Naive B cell (primary cell): ENCODE results near the gene AGFG2. TPM values are rescaled to one million over a fixed set of nuclear protein-coding genes. Genes with fewer than 3 reads are reported as not detected.

Source experiments
- ATAC-seq, 2 donors: fragments of 150-1000 bp; cut with Tn5 transposase; 2 replicates each; pipeline ENCODE4 v1.10.0; 2021; ENCODE audit warnings: low read depth in 2 of 2, mild to moderate bottlenecking in 2 of 2, moderate library complexity in 2 of 2
- DNase-seq: peaks from one replicate; pipeline ENCODE4 v3.0.0; 2022
- H3K27ac Mint-ChIP-seq, 6 donors: one replicate each; pipeline ENCODE4 v1.8.0; 2020 to 2022; ENCODE audit warnings: mild to moderate bottlenecking in 6 of 6, mixed read lengths in 6 of 6, moderate library complexity in 5 of 6, inconsistent platforms in 2 of 6
- H3K27me3 Mint-ChIP-seq, 3 donors: one replicate each; pipeline ENCODE4 v1.8.0; 2021 to 2022; ENCODE audit warnings: mixed read lengths in 3 of 3, mild to moderate bottlenecking in 1 of 3
- H3K36me3 Mint-ChIP-seq, 2 donors: one replicate each; pipeline ENCODE4 v1.8.0; 2020 to 2022; ENCODE audit warnings: mixed read lengths in 2 of 2, inconsistent platforms in 1 of 2, mild to moderate bottlenecking in 1 of 2
- H3K4me1 Mint-ChIP-seq, 3 donors: one replicate each; pipeline ENCODE4 v1.8.0; 2020 to 2022; ENCODE audit warnings: mixed read lengths in 3 of 3, inconsistent platforms in 1 of 3, mild to moderate bottlenecking in 1 of 3, moderate library complexity in 1 of 3
- H3K4me3 Mint-ChIP-seq, 8 donors: one replicate each; pipeline ENCODE4 v1.8.0; 2020 to 2022; ENCODE audit warnings: mild to moderate bottlenecking in 8 of 8, mixed read lengths in 8 of 8, moderate library complexity in 8 of 8, inconsistent platforms in 2 of 8
- H3K9me3 Mint-ChIP-seq, 7 donors: one replicate each; pipeline ENCODE4 v1.8.0; 2020 to 2022; ENCODE audit warnings: mixed read lengths in 7 of 7, mild to moderate bottlenecking in 5 of 7, inconsistent platforms in 2 of 7, moderate library complexity in 1 of 7
- polyA plus RNA-seq, 6 donors: library from polyadenylated mRNA; unstranded; fragments of 300-500 nt; fragmentation: Illumina TruSeq; gene quantifications; one replicate each; pipeline ENCODE4 v1.2.3, GENCODE V29; 2021; ENCODE audit warnings: low read depth in 6 of 6

Gene AGFG2
- polyA plus RNA-seq, 6 donors from 2014 or later, result 3.1 to 5.9 (median 4.1) TPM; not detected in 1

DNA sequence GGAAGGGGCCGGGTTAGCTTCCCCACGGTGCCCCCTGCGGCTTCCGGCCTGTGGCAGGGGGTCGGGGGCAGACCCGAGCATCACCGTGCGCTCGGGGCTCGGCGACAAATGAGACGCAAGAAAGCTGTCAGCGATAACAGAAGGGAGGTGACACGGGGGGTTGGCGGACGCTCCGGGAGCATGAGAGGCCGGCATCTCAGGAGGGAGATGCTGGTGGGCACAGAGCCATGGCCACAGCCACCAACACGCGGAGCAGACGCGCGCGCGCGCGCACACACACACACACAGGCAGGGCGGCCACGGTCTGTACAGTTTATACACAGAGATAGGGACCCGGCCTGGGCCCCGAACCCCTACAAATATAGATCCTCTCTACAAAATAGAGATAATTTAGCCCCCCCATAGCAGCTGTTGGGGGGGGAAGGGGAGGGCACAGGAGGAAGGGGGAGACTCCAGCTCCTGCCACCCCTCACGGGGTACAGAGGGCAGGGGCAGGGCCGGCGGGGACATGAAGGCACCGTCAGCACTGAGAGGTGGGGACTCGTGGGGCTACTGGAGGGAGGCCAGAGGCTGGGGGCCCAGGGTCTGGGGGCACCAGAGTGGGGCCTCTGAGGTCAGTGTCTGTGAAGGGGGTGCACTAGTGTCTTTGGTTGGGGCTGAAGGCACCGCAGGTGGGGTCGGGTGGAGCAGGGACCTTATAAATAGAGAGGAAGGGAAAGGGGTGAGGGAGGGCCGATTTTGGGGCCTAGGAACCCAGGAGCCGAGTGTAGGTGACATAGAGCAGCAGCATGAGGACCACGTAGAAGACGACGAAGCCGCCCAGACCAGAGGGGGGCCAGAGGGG is 35.6 kb downstream of the AGFG2 start:
- ATAC-seq (no peak), DNase-seq (no peak)
- Mint-ChIP-seq H3K27ac (no peak overlapping the region), H3K27me3 (no peaks in the 10 kb centered on the region), H3K4me1 (peaks cover 8 to 27% (median 16%) of the 10 kb centered on the region in 3 donors), H3K36me3 (peaks cover 0 to 21% of the 10 kb centered on the region in 2 donors), H3K9me3 (no peaks in the 10 kb centered on the region), H3K4me3 (no peak overlapping the region)

DNA sequence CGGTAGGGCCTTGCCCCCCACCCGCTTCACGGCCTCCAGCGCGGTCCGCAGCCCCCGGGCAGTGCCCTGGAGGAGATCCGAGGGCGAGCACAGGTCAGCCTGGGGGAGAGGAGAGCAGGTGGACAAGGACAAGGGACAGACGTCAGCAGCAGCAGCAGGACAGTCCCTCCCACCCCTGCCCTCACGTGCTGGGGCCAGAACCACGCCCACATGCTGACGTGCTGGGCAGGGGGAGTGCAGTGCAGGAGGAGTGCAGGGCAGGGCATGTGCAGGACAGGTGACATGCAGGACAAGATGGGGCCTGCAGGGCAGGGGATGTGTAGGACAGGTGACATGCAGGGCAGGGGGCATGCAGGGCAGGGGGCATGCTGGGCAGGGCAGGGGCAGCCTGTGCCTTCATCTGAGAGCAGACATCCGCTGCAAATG is 36.2 kb downstream of the AGFG2 start:
- H3K27me3 Mint-ChIP-seq, result no peaks in the 10 kb centered on the region
- H3K27ac Mint-ChIP-seq, result no peak overlapping the region
- peaks cover 0 to 21% of the 10 kb centered on the region in 2 donors for H3K36me3 Mint-ChIP-seq
- no peaks in the 10 kb centered on the region for H3K9me3 Mint-ChIP-seq
- H3K4me1 Mint-ChIP-seq, result peaks cover 8 to 21% (median 18%) of the 10 kb centered on the region in 3 donors
- DNase-seq, result no peak
- H3K4me3 Mint-ChIP-seq, result no peak overlapping the region
- no peak for ATAC-seq

DNA sequence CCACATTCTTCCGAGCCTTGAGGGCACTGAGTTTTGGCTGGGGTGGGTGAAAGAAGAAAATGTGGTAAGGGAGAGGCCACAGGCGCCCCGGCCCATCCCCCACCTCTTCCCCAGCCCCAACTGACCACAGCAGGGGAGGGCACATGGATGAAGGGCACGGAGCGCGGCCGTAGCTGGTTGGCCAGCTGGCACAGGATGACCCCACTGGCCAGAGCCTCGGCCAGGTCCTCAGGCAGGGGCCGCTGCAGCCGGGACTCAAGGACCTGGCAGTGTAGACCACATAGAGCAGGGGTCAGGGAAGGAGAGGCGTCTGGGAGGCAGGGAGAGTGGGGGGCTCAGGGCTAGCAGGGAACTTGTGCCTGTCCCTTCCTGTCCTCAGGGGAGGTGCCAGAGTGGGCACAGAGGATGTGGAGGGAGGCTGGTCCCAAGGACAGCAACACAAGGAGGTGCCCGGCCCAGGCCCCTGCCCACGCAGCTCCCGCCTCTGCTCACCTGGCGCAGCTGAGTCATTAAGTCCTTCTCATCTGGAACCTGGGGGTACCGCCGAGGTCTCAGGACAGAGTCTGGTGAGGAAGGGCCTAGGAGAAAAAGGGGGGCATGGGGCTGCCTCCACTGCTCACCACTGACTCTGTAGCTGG is 36.9 kb downstream of the AGFG2 start:
- Mint-ChIP-seq H3K4me3 (no peak overlapping the region), H3K9me3 (no peaks in the 10 kb centered on the region), H3K27me3 (no peaks in the 10 kb centered on the region), H3K4me1 (peaks cover 8 to 15% (median 13%) of the 10 kb centered on the region in 3 donors), H3K27ac (no peak overlapping the region), H3K36me3 (peaks cover 0 to 21% of the 10 kb centered on the region in 2 donors)
- no peak for ATAC-seq
- no peak for DNase-seq

DNA sequence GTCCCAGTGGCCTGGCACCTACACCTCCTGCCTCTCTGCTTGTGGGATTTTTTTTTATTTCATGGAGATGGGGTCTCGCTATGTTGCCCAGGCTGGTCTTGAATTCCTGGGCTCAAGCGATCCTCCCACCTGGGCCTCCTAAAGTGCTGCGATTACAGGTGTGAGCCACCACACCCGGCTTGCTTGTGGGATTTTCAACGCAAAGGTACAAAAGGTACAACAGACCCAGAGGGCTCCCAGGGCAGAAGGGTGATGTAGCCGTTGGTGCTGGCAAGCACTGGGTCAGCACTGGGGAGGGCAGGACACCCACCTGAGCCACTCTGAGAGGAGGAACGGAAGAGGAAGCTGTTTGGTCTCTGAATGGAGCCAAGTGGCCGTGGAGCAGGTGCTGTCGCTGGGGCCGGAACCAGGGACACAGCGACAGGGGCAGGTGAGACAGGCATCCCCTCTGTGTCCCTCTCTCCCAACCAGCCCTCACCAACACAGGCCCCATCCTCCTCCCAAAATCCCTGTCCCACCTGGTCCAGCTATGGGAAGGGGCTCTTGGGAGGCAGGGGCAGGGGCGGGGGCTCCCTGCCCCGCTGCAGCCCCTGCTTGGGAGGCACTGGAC is 37.5 kb downstream of the AGFG2 start:
- peaks cover 0 to 21% of the 10 kb centered on the region in 2 donors for H3K36me3 Mint-ChIP-seq

DNA sequence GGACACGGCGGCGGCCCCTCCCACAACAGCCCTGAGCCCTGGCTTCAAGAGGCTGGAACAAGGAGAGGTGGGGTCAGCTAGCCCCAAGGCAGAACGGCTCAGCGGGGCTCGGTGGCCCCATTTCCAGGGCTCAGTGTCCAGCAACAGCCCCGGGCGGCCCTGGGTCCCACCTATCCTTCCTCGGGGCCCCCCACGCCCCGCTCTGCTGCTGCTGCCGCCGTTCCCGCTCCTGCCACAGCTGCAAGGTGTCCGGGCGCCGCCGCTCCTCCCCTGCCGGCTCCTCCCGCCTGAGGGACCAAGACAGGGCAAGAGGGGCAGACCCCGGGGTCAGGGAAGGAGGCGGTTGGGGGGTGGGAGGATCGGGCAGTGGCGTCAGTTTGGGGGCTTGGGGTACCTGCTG is 38.1 kb downstream of the AGFG2 start:
- H3K4me3 Mint-ChIP-seq, result no peak overlapping the region
- H3K27me3 Mint-ChIP-seq, result no peaks in the 10 kb centered on the region
- ATAC-seq, result no peak
- H3K4me1 Mint-ChIP-seq, result peaks cover 4 to 9% (median 8%) of the 10 kb centered on the region in 3 donors
- peaks cover 0 to 21% of the 10 kb centered on the region in 2 donors for H3K36me3 Mint-ChIP-seq
- no peak for DNase-seq
- no peaks in the 10 kb centered on the region for H3K9me3 Mint-ChIP-seq
- no peak overlapping the region for H3K27ac Mint-ChIP-seq

More for the DNA sequence above, 37.5 kb downstream of the AGFG2 start:
- Mint-ChIP-seq H3K4me1 (peaks cover 8 to 14% (median 12%) of the 10 kb centered on the region in 3 donors), H3K4me3 (no peak overlapping the region), H3K27me3 (no peaks in the 10 kb centered on the region), H3K27ac (no peak overlapping the region), H3K9me3 (no peaks in the 10 kb centered on the region)
- DNase-seq (no peak), ATAC-seq (no peak)

DNA sequence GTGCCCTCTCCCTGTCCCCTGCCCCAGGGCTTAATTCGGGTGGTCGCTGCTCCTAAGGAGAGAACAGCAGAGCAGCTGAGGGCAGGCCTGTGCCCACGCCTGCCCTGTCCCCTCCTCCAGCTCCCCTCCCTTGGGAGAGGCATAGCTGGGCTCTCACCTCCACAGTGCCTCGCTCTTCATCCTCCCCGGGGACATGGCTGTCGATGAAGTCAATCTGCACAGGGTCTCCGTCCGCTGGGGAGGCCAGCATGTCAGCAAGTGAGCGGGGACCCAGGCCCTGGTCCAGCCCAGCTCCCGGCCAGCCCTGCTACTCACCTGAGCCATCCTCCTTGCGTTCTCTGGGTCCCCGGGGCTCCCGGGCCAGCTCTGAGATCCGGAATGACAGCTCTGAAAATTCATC is 38.5 kb downstream of the AGFG2 start:
- ATAC-seq, result no peak
- peaks cover 5 to 11% (median 8%) of the 10 kb centered on the region in 3 donors for H3K4me1 Mint-ChIP-seq
- H3K36me3 Mint-ChIP-seq, result peaks cover 0 to 21% of the 10 kb centered on the region in 2 donors
- H3K4me3 Mint-ChIP-seq, result no peak overlapping the region
- H3K27me3 Mint-ChIP-seq, result no peaks in the 10 kb centered on the region
- no peak for DNase-seq
- no peak overlapping the region for H3K27ac Mint-ChIP-seq
- H3K9me3 Mint-ChIP-seq, result no peaks in the 10 kb centered on the region

DNA sequence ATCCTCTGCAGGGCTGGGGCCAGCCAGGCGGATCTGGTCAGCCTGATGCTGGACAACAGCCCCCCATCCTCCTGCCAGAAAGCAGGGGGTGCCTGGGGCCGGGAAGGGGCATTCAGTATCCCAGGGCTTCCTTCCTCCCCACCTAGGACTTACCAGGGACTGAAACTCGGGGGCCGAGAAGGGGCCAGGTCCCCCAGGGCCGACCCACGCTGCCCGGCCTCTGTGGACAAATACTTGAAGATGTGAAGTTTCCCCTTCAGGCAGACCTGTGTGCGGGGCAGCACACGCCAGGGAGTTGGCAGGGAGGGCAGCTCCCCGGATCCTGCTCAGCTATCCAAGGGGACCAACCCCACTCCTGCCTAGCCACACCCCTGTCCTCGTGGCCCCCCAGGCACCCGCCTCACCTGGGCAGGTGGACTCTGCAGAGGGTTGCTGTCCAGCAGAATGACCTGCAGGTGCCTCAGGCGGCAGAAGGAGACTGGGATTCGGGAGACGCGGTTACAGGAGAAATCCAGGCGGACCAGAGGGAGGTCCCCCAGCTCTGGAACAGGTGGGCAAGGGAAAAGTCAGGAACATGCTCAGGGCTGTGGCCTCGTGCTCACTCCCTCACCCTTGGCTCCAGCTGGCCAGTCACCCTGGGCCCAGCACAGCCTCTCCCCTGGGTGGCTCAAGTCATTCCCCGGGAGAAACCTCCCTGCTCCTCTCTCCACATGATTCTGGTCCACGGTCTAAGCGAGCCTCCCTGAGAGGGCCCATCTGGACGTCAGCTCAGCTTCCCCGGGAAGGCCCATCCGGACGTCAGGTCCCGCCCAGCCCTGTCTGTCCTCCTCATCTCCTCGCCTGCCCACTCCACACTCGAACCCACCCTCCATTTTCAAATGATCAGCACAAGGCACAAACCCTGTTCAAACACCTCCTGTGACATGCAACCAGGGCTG is 39.5 kb downstream of the AGFG2 start:
- no peaks in the 10 kb centered on the region for H3K9me3 Mint-ChIP-seq
- H3K4me3 Mint-ChIP-seq, result peak overlapping the region in 2 of 8 donors; percentile 16 to 61
- peak overlapping the region in 2 of 6 donors; percentile 24 to 37 for H3K27ac Mint-ChIP-seq
- no peak for ATAC-seq
- H3K4me1 Mint-ChIP-seq, result peaks cover 13 to 21% (median 18%) of the 10 kb centered on the region in 3 donors
- H3K27me3 Mint-ChIP-seq, result no peaks in the 10 kb centered on the region
- no peak for DNase-seq
- peaks cover 0 to 21% of the 10 kb centered on the region in 2 donors for H3K36me3 Mint-ChIP-seq

DNA sequence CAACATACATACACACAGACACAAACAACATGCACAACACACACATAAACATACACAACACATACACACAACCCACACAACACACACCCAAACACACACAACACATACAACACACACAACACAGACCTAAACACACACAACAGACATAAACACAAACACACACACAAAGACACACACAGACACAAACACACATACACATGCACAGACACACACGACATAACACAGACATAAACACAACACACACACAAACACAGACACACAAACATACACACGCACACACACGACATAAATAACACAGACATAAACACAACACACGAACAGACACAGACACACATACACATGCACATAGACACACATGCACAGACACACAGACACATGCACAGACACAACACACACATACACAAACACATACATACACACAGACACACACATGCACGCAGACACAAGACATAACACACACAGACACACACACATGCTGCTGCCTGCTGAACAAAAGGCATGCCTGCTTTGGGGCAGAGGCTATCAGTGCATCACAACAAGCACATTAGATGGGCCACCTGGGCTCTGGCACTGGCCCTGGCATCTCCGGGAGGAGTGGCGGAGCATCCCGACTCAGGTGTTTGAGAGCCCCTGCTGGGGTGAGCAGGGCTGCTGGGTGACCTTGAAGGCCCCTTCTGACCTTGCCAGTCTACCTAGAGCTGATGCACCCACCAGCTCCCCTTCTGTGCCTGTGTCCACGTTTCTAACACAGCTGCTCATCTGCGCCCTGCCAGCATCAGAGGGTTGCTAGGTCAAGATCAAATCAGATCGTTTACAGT is 41.7 kb downstream of the AGFG2 start:
- ATAC-seq (no peak), DNase-seq (no peak)
- no peak overlapping the region for H3K4me3 Mint-ChIP-seq
- no peaks in the 10 kb centered on the region for H3K9me3 Mint-ChIP-seq
- no peaks in the 10 kb centered on the region for H3K27me3 Mint-ChIP-seq
- peak overlapping the region in 1 of 6 donors; percentile 42 for H3K27ac Mint-ChIP-seq
- H3K4me1 Mint-ChIP-seq, result peaks cover 30 to 40% (median 39%) of the 10 kb centered on the region in 3 donors
- H3K36me3 Mint-ChIP-seq, result peaks cover 0 to 11% of the 10 kb centered on the region in 2 donors

DNA sequence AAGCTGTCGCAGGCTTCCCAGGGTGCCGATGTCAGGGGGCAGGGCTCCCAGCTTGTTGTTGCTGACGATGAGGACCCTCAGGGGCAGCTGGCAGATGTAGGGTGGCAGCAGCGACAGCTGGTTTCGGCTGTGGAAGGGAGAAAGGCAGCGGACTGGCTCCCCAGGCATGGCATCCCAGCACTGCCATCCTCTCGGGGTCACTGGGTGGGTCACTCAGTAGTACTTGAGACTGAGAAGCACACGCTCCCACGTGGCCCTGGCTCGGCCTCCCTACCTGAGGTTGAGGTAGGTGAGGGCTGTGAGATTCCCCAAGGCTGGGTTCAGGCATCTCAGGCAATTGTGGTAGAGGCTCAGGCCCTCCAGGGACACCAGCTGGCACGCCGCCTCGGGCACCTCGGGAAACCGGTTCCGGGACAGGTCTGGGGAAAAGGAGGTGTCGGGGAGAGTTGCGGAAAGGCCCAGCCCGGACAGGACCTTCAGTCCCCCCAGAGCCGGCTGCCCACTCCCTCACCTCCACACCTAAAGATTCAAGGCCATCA is 43.1 kb downstream of the AGFG2 start:
- Mint-ChIP-seq H3K4me3 (peak overlapping the region in 7 of 8 donors; percentile 44 to 99 (median 95)), H3K36me3 (no peaks in the 10 kb centered on the region), H3K27me3 (no peaks in the 10 kb centered on the region), H3K9me3 (no peaks in the 10 kb centered on the region), H3K27ac (peak overlapping the region in 4 of 6 donors; percentile 95 to 100 (median 98)), H3K4me1 (peaks cover 35 to 47% (median 43%) of the 10 kb centered on the region in 3 donors)
- ATAC-seq (no peak), DNase-seq (no peak)

DNA sequence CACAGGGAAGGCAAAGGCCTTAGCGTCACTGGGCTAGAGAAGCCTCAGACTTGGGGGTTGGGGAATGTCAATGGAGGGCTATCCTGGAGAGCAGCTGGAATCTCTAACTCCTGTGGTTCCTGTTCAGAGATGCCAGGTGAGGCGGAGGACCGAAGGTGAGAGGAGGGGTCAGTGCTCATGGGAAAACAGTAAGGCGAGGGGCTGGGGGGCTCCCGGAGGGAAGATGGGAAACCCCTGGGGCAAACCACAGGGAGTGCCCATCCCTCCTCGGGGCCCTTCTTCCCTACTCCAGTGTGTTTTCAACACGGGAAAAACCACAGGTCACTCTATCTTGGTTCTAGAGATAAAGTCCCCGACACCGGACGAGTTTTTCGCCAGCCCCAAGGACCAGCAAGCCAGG is 43.6 kb downstream of the AGFG2 start:
- DNase-seq (no peak), ATAC-seq (no peak)
- peak overlapping the region; percentile 95 to 100 (median 98) for H3K27ac Mint-ChIP-seq
- no peaks in the 10 kb centered on the region for H3K27me3 Mint-ChIP-seq
- H3K4me3 Mint-ChIP-seq, result peak overlapping the region; percentile 55 to 99 (median 97)
- no peaks in the 10 kb centered on the region for H3K9me3 Mint-ChIP-seq
- peaks cover 35 to 49% (median 45%) of the 10 kb centered on the region in 3 donors for H3K4me1 Mint-ChIP-seq
- no peaks in the 10 kb centered on the region for H3K36me3 Mint-ChIP-seq

DNA sequence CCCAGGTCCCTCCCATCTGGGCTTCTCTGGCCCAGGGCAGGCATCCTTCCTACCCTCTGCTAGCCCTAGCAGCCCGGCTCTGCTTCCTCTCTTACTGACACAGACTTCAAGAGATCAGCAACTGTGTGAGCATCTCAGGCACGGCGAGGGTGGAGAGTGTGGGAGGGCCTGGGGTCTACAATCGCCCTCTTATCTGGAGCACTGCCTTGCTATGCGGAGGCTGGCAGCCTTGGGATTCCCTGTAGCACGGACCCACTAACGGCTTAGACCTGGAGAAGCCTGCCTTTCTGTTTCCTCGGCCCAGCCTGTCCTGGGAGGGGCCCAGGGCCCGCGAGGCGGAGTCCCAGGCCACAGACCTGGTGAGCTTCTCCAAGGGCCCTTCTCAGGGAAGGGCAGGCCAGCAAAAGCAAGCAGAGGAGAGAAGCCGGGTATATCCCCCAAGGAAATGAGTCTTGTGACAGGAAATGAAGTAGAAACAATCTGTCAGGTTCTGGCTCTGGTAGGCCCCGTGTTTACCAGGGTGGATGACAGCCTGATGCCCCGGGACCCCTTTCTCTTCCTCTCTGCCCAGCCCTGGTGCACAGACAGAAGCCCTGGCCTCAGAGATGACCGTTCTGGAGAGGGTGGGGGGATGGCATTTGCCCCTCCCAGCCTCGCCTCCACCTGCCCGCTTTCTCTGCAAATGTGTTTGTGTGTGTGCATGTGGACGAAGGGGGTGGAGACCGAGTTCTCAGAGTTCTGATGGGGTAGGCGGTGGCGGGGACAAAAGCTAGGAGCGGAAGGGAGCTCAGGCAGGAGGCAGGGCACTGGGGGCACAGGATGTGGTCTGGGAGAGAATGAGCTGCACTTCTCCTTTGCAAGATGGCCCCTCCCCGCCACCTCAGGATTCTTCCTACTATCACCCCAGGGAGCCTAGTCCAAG is 44.4 kb downstream of the AGFG2 start:
- no peaks in the 10 kb centered on the region for H3K9me3 Mint-ChIP-seq
- no peaks in the 10 kb centered on the region for H3K36me3 Mint-ChIP-seq
- peak overlapping the region; percentile 95 to 99 (median 97) for H3K4me3 Mint-ChIP-seq
- no peaks in the 10 kb centered on the region for H3K27me3 Mint-ChIP-seq
- peaks cover 35 to 49% (median 49%) of the 10 kb centered on the region in 3 donors for H3K4me1 Mint-ChIP-seq
- peak; percentile 77 for DNase-seq
- peak overlapping the region; percentile 95 to 100 (median 98) for H3K27ac Mint-ChIP-seq
- ATAC-seq, result peak; percentile 5 to 7
